Stimulated activated CD8-positive, alpha-beta memory T cell treated with anti-CD3 and anti-CD28 coated beads, Interleukin-7, amount 100 ng/mL, for 48 hours (primary cell): ENCODE measurements around the gene SHC1.
A peak's percentile ranks its signal among the peaks of the same experiment; 100 is the strongest.

Experiments used
- DNase-seq, 2 donors: peaks; one replicate each; pipeline ENCODE4 v3.0.0-alpha.2; 2020; ENCODE audit warnings: low read depth in 1 of 2; ENCODE audit errors: extremely low read depth in 1 of 2

The SHC1 gene

GRCh38 chr1:154958681-154959425 is 11.7 kb downstream of the SHC1 start:
- no peak for DNase-seq

DNA sequence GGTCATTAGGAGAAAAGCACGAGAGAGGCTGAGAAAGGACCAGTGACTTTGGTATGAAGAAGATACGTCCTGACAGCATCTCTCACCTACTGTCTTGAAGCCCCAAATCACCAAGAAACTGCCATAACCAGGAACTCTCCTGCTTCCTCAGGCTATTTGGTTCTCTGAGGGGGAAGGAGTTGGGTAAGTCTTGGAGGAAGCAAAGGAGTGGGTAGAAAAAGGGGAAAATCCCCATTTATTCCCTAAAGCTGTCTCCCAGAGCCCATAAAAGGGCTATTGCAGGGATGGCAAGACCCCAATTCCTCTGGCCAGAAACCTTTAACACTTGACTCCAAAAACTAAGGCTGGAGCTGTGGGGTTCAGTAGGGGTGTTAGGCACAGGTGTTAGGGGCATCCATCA is 12.5 kb downstream of the SHC1 start:
- no peak for DNase-seq

- no peak for DNase-seq
Observed at GRCh38 chr1:154957091-154957657, 13.4 kb downstream of the SHC1 start.

- DNase-seq: no peak
Observed at GRCh38 chr1:154956544-154956941, 14.0 kb downstream of the SHC1 start.

GRCh38 chr1:154955718-154956543 is 14.6 kb downstream of the SHC1 start, which contains the start of gene PBXIP1:
Gene PBXIP1 (minus strand): TSS chr1:154956099. CDS start chr1:154953721, 2,378 bp downstream.
- DNase-seq: peak; percentile 42 to 61

GRCh38 chr1:154955039-154955717 is 15.4 kb downstream of the SHC1 start:
- DNase-seq: peak; percentile 53 to 79

GRCh38 chr1:154954541-154954940 is 16.0 kb downstream of the SHC1 start:
- no peak for DNase-seq

DNA sequence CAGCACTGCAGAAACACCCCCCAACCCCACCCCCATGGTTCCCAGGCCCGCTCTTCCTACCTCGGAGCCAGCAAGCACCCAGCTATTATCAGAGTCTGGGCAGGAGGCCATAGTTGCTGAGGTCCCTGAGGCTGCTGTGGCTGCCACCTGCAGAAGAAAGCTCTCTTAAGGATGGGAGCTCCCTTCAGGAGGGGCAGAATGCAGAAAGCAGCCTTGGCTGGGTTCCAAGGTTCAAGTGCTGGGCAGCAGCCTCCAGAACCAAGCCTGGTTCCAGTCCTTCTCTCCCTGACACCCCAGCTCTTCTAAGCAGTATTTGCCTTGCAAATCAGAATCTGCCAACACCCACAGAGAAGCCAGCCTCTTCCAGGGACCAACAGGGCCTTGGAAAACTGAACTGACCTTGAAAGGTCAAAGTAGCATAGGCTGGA is 16.9 kb downstream of the SHC1 start:
- no peak for DNase-seq

DNA sequence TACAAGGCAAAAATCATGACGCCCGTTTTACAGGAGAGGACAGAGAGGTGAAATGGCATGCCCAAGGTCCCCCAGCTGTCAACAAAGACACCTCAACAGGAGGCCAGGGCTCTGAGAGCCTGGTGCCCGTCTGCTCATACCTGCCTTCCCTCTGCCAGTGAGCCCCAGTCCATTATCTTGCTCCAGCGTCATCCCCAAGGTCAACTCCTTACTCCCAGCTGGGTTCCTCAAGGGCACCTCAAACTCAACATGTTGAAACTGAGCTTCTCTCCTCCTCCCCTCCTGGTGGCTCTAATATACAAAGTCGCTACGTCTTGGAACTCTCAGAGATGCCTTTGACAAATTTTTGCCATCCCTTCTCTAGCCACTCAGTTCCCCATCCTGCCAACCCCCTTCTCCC is 17.9 kb downstream of the SHC1 start:
- no peak for DNase-seq

GRCh38 chr1:154951901-154952657 is 18.5 kb downstream of the SHC1 start:
- DNase-seq: peak in 1 of 2 donors; percentile 51

DNA sequence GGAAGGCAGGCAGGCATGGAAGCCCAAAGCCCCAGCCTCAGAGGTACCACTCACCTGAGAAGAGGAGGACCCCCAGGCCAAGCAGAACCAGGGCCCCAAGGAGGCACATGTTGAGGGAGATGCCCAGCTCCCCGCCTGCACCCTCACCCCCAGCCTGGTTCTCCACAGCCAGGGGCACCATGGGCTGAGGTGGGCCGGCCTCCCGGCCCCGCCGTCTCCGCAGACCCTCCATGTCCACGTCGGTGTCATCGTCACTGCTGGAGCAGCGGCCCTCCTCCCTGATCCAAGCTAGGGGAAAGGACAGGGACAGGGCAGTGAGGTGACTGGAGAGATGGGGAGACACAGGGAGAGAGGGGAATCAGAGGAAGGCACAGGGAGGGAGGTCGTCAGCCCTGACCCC is 22.5 kb downstream of the SHC1 start:
- no peak for DNase-seq

DNA sequence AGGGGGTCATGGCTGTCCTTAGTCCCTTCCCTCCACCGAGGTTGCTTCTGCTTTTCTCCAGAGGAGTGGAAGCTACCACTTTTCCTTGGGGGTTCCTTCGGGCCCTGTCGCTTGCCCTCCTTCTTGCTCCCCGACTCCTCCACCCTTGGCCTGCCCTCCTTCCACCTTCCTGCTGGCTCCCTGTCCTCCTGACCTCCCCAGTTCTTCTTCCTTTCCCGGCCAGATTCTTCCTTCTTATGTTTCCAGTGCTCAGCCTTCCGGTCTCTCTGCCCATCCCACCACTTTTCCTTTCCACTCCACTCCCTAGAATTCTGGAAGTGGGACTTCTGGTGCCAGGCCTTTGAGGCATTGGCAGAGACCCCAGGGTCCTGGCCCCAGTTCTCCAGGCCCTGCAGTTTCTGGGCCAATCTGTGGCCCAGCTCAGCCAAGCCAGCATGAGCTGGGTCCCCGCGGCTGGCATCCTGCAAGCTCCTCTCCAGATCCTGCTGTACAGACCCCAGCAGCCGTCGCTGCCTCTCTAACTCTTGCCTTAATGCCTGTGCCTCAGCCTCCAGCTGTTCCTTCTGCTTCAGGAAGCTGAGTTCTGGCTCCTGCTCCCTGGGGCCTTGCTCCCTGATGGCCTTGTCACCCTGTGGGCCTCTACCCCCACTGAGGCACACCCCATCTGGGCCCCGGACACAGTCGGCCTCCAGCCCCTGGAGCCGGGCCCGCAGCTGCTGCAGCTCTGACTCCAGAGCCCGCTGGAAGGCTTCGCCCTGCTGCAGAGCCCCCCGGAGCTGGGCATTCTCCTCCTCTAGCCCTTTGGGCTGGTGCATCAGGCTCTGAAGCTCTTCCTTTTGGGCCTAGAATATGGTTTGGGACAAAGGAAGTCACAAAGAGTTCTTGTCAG is 24.3 kb downstream of the SHC1 start:
- DNase-seq: no peak

GRCh38 chr1:154945160-154945961 is 25.2 kb downstream of the SHC1 start:
- no peak for DNase-seq

GRCh38 chr1:154944401-154945159 is 26.0 kb downstream of the SHC1 start:
- DNase-seq: no peak

DNA sequence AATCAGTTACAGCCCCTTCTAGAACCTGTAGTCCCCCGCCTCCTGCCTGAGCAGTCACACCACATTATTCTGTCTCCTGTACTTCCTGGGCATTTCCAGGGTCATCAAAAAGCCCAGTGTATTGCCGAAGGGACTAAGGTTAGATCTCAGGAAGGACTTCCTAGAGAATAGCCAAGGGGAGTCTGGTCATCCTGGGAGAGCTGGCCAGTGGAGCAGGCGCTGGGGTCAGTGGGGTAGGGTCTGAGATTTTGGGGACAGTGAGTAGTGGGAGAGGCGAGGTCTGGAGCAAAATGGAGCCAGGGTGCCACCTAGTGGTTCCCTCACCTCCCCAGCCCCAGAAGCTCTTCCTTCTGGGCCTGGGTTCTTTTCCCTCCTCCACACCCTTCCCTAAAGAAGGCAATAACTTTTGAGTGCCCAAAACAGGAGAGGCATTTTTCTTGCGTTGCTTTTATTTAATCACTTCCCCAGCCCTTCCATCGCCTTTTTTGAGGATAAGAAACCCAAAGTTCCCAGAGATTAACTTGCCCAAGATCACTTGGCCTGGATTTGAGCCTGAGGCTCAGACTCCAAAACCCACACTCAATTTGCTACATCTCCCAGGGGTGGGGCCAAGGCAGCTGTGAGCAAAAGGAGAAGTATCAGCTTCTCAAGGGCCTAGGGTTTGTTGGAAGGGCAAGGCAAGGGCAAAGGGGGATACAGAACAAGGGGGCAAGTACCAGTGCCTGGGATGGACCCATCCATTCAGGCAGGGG is 26.7 kb downstream of the SHC1 start:
- no peak for DNase-seq

- DNase-seq: no peak
Observed at GRCh38 chr1:154941333-154942013, 29.1 kb downstream of the SHC1 start.
